DND-41 (cell line): Measurements from ENCODE around the gene DIS3L2.

Source experiments
- EZH2 ChIP-seq: IDR thresholded peaks from 3 replicates; pipeline ENCODE4 v1.6.1; 2012; ENCODE audit warnings: borderline replicate concordance, low read depth, mild to moderate bottlenecking, moderate library complexity, low read length, inconsistent platforms; ENCODE audit not compliant: severe bottlenecking
- TF ChIP-seq, protein P1 (sequence below): IDR thresholded peaks from 2 replicates; pipeline ENCODE4 v1.5.1; 2012; ENCODE audit warnings: borderline replicate concordance, low read length, moderate library complexity, mild to moderate bottlenecking; ENCODE audit not compliant: poor library complexity, severe bottlenecking; ENCODE audit errors: extremely low read depth

DNA sequence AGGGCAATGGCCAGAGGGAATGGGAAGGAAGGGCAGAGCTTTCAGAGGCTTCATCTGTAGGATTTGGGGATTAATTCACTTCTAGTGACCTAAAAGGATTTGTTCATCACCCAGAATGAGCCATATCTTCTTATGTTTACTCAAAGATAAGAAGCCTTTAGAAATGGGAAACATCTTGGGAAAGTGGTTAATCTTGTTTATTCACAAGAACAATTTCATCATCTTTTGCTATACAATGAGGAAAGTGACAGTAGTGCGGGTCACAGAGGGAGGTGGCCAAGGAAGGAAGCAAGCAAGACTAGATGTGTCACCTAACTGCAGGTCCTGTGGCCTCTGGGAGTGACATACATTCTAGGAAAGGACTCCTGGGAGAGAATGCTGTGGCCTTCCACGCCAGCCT, 276.6 kb downstream of the DIS3L2 start:
- TF ChIP-seq, protein P1, sequence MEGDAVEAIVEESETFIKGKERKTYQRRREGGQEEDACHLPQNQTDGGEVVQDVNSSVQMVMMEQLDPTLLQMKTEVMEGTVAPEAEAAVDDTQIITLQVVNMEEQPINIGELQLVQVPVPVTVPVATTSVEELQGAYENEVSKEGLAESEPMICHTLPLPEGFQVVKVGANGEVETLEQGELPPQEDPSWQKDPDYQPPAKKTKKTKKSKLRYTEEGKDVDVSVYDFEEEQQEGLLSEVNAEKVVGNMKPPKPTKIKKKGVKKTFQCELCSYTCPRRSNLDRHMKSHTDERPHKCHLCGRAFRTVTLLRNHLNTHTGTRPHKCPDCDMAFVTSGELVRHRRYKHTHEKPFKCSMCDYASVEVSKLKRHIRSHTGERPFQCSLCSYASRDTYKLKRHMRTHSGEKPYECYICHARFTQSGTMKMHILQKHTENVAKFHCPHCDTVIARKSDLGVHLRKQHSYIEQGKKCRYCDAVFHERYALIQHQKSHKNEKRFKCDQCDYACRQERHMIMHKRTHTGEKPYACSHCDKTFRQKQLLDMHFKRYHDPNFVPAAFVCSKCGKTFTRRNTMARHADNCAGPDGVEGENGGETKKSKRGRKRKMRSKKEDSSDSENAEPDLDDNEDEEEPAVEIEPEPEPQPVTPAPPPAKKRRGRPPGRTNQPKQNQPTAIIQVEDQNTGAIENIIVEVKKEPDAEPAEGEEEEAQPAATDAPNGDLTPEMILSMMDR = no peak
- TF ChIP-seq EZH2 = no peak
